Vagina (tissue), 2 donors: ENCODE results near the gene MRTFB. TPM values are rescaled to one million over a fixed set of nuclear protein-coding genes. Genes with fewer than 3 reads are reported as not detected.

Experiments
- DNase-seq, 2 donors: peaks; one replicate each; pipeline ENCODE4 v3.0.0-alpha.2; 2017; ENCODE audit errors: extremely low spot score in 2 of 2
- H3K27ac ChIP-seq: fragments of 200-600 bp; sonication (generic); one replicate; pipeline ENCODE4 v1.5.1; 2019
- H3K27me3 ChIP-seq: fragments of 200-600 bp; sonication (generic); one replicate; pipeline ENCODE4 v1.5.1; 2019
- H3K36me3 ChIP-seq, 2 donors: fragments of 200-600 bp; sonication (generic); one replicate each; pipeline ENCODE4 v1.5.1; 2017 to 2019
- H3K4me1 ChIP-seq: fragments of 200-600 bp; sonication (generic); one replicate; pipeline ENCODE4 v1.5.1; 2019
- H3K4me3 ChIP-seq, 2 donors: fragments of 200-600 bp; sonication (generic); 1 replicate in 1 of 2; 2 replicates in 1 of 2; pipeline ENCODE4 v1.5.1; 2016 to 2019
- H3K9me3 ChIP-seq: fragments of 200-600 bp; sonication (generic); one replicate; pipeline ENCODE4 v1.5.1; 2019
- CTCF ChIP-seq, 3 experiments: fragments of 450-650 bp in 2 of 3; fragments of 200-600 bp in 1 of 3; sonication (generic) in 1 of 3; IDR thresholded peaks; one replicate each; pipeline ENCODE4 v1.5.1; 2017 to 2019; ENCODE audit warnings: antibody characterized with exemption in 3 of 3, mild to moderate bottlenecking in 2 of 3, moderate library complexity in 2 of 3
- POLR2A ChIP-seq, 2 donors: fragments of 450-650 bp; IDR thresholded peaks; one replicate each; pipeline ENCODE4 v1.6.1; 2017; ENCODE audit warnings: antibody characterized with exemption in 2 of 2, mild to moderate bottlenecking in 2 of 2, moderate library complexity in 2 of 2
- POLR2AphosphoS5 ChIP-seq, 2 donors: sonication (generic); formaldehyde crosslinking; IDR thresholded peaks; one replicate each; pipeline ENCODE4 v1.9.0; 2017; ENCODE audit warnings: antibody characterized with exemption in 2 of 2, mild to moderate bottlenecking in 2 of 2, low read depth in 1 of 2; ENCODE audit not compliant: insufficient read depth in 1 of 2
- intact Hi-C: fragments of 100-400 bp; cut with DNase I; formaldehyde crosslinking; loops from one replicate; pipeline ENCODE4 v1.15.1; 2023
- total RNA-seq: library from RNA; depleted of rRNA; stranded (reverse); fragments of >200 nt; gene quantifications from one replicate; pipeline ENCODE4 v1.2.3, GENCODE V29; 2016

The MRTFB gene
- total RNA-seq, 1 donor from 2014 or later, result 103 TPM

- DNase-seq, result no peak
- TF ChIP-seq POLR2AphosphoS5 (IDR thresholded peaks at IDR 0.05; ENCODE audit: insufficient read depth in 1 of 2, low read depth in 1 of 2), result no peak
- intact Hi-C loops, result loop anchor here (5.0 to 10.0 kb wide), 2 partner anchors 112 to 115 kb away; no protein-coding TSS in a partner anchor
- Histone ChIP-seq H3K4me1 (peaks cover 42% of the 10 kb centered on the region), H3K27me3 (no peaks in the 10 kb centered on the region), H3K36me3 (no peaks in the 10 kb centered on the region), H3K9me3 (no peaks in the 10 kb centered on the region), H3K27ac (peak overlapping the region; percentile 82), H3K4me3 (peak overlapping the region; percentile 72 to 97)
Measured at GRCh38 chr16:14072360-14072759, 1.2 kb downstream of the MRTFB start.

DNA sequence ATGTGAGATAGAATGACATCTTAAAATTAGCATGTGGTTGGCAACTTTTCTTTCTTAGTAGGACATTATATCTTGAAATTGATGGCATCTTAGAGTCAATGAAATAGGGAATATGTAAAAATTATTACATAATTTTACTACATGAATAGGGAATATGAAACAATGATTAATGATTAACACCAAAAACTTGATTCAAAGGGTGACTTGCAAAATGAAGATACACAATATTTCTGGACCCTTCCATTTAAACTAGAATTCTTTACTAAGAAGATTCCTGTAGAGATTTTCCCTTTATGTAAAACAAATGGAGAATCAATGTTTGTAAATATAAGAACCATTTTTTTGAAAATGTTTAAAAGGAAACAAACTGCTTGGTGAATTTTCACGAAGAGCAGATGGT, 3.4 kb downstream of the MRTFB start:
- H3K4me1 ChIP-seq, result peaks cover 54% of the 10 kb centered on the region
- H3K27ac ChIP-seq, result no peak overlapping the region

DNA sequence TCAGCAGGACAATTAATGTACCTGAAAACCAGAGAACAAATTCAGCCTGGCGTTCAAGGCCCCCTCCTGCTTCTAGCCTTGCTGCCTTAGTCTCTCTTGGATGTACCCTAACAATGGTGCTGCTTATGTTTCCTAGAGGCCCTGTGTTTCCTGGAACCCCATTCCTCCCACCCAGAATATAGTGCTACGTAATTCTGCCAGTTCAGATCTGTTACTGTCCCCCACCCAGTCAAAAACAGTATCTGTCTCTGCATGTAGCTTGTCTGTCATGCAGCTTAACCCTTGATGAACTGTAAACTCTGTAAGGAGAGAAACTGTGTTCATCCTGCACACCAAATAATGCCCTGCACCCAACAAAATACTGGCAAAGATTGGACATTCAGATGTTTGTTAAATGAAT, 6.8 kb downstream of the MRTFB start:
- intact Hi-C loops, result loop anchor here (10.0 kb wide), 1 partner anchor 107 kb away; no protein-coding TSS in a partner anchor
- Histone ChIP-seq H3K36me3 (no peaks in the 10 kb centered on the region), H3K9me3 (no peaks in the 10 kb centered on the region), H3K4me1 (peaks cover 33% of the 10 kb centered on the region), H3K27me3 (no peaks in the 10 kb centered on the region), H3K27ac (peak overlapping the region; percentile 48), H3K4me3 (no peak overlapping the region)
- no peak for DNase-seq
- TF ChIP-seq POLR2A (IDR thresholded peaks at IDR 0.05) (no peak), CTCF (IDR thresholded peaks at IDR 0.05) (no peak), POLR2AphosphoS5 (IDR thresholded peaks at IDR 0.05; ENCODE audit: insufficient read depth in 1 of 2, low read depth in 1 of 2) (no peak)

More for the DNA sequence above, 3.4 kb downstream of the MRTFB start:
- intact Hi-C loops, result loop anchor here (5.0 to 10.0 kb wide), 2 partner anchors 110 to 117 kb away; no protein-coding TSS in a partner anchor
- Histone ChIP-seq H3K4me3 (no peak overlapping the region), H3K36me3 (no peaks in the 10 kb centered on the region), H3K27me3 (no peaks in the 10 kb centered on the region), H3K9me3 (no peaks in the 10 kb centered on the region)
- DNase-seq, result no peak
- no peak for TF ChIP-seq CTCF (IDR thresholded peaks at IDR 0.05)
- TF ChIP-seq POLR2AphosphoS5 (IDR thresholded peaks at IDR 0.05; ENCODE audit: insufficient read depth in 1 of 2, low read depth in 1 of 2), result no peak

- TF ChIP-seq POLR2A (IDR thresholded peaks at IDR 0.05) (no peak), POLR2AphosphoS5 (IDR thresholded peaks at IDR 0.05; ENCODE audit: insufficient read depth in 1 of 2, low read depth in 1 of 2) (no peak), CTCF (IDR thresholded peaks at IDR 0.05) (no peak)
- no peaks in the 10 kb centered on the region for H3K27me3 ChIP-seq
- no peaks in the 10 kb centered on the region for H3K36me3 ChIP-seq
- peaks cover 43% of the 10 kb centered on the region for H3K4me1 ChIP-seq
- no peaks in the 10 kb centered on the region for H3K9me3 ChIP-seq
- DNase-seq, result no peak
- intact Hi-C loops, result no loop called here
- no peak overlapping the region for H3K27ac ChIP-seq
- H3K4me3 ChIP-seq, result no peak overlapping the region
Measured at GRCh38 chr16:14086477-14086876, 15.4 kb downstream of the MRTFB start.

GRCh38 chr16:14087181-14087580, 16.1 kb downstream of the MRTFB start:
- no peak overlapping the region for H3K4me3 ChIP-seq
- peaks cover 50% of the 10 kb centered on the region for H3K4me1 ChIP-seq
- no peak for DNase-seq
- H3K9me3 ChIP-seq, result no peaks in the 10 kb centered on the region
- TF ChIP-seq POLR2AphosphoS5 (IDR thresholded peaks at IDR 0.05; ENCODE audit: insufficient read depth in 1 of 2, low read depth in 1 of 2) (no peak), POLR2A (IDR thresholded peaks at IDR 0.05) (no peak), CTCF (IDR thresholded peaks at IDR 0.05) (no peak)
- no peaks in the 10 kb centered on the region for H3K27me3 ChIP-seq
- peak overlapping the region; percentile 51 for H3K27ac ChIP-seq
- no peaks in the 10 kb centered on the region for H3K36me3 ChIP-seq
- intact Hi-C loops, result no loop called here
